22Rv1 (cell line): ENCODE data around the gene FLYWCH1.

Experiments
- H3K27ac ChIP-seq: fragments of 450-650 bp; 2 replicates; pipeline ENCODE4 v1.5.1; 2017
- CTCF ChIP-seq: fragments of 450-650 bp; IDR thresholded peaks from 2 replicates; pipeline ENCODE4 v1.5.1; 2017; ENCODE audit warnings: mild to moderate bottlenecking
- ZFX ChIP-seq: fragments of 450-650 bp; IDR thresholded peaks from 2 replicates; pipeline ENCODE4 v1.6.1; 2017; ENCODE audit warnings: antibody characterized with exemption, borderline replicate concordance

The FLYWCH1 gene

DNA sequence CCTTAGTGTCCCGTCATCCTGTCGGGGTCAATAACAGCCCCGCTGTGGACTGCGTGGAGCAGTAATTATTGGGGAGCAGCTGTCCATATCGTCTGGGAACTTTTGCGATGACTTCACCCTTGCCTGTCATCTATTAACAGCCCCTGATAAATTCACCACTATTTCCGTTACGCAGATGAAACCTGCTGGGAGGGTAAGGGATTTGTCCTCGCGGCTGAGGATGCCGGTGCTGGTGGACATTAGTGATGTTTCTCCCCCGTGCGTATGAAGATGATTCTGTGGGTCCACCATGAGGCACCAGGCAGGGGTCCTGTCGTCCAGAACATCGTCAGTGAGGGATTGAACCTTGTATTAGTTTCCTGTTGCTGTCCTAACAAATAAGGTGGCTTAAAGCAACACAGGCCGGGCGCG is 27.7 kb upstream of the FLYWCH1 start:
- TF ChIP-seq CTCF (no peak), ZFX (no peak)
- H3K27ac ChIP-seq = peak overlapping the region; percentile 87

- H3K27ac ChIP-seq = no peak overlapping the region
- no peak for TF ChIP-seq ZFX
- peak; percentile 23 for TF ChIP-seq CTCF
Observed at GRCh38 chr16:2894231-2894630, 17.5 kb upstream of the FLYWCH1 start.

DNA sequence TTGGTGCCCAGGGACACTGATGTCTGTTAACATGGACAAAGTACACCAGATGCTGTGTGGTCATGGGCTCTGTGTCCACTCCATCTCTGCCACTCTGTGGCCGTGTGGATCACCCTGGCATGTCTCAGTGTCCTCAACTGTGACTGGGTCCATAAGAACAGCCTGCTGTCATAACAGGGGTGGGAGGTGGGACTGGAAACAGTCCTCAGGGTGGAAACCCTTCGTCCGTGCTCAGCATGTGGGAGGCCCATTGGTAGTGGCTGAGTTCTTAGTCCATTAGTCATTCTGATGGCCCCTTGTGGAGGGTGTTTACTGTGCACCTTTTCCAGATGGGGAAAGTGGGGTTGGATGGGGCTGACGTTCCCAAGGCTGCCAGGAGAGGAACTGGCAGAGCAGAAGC is 15.9 kb upstream of the FLYWCH1 start:
- TF ChIP-seq ZFX = no peak
- TF ChIP-seq CTCF = no peak
- H3K27ac ChIP-seq = no peak overlapping the region

DNA sequence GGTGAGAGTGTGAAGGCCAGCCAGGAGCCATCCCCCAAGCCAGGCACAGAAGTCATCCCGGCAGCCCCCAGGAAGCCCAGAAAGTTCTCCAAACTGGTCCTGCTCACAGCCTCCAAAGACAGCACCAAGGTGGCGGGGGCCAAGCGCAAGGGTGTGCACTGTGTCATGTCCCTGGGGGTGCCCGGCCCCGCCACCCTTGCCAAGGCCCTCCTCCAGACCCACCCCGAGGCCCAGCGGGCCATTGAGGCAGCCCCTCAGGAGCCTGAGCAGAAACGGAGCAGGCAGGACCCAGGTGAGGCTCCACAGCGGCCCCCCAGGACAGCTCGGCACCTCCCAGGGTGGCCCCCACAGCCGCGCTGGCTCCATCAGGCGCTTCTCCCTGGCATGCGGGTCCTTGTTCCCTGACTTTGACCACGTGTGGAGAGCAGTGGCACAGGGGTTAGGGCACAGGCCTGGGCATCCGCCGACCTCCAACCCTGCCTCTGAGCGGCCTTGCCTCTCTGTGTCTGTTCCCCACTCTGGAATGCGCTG is 15.2 kb upstream of the FLYWCH1 start:
- no peak overlapping the region for H3K27ac ChIP-seq
- TF ChIP-seq ZFX (no peak), CTCF (no peak)

- TF ChIP-seq ZFX = no peak
- TF ChIP-seq CTCF = no peak
- no peak overlapping the region for H3K27ac ChIP-seq
Observed at GRCh38 chr16:2897110-2897509, 14.6 kb upstream of the FLYWCH1 start.

DNA sequence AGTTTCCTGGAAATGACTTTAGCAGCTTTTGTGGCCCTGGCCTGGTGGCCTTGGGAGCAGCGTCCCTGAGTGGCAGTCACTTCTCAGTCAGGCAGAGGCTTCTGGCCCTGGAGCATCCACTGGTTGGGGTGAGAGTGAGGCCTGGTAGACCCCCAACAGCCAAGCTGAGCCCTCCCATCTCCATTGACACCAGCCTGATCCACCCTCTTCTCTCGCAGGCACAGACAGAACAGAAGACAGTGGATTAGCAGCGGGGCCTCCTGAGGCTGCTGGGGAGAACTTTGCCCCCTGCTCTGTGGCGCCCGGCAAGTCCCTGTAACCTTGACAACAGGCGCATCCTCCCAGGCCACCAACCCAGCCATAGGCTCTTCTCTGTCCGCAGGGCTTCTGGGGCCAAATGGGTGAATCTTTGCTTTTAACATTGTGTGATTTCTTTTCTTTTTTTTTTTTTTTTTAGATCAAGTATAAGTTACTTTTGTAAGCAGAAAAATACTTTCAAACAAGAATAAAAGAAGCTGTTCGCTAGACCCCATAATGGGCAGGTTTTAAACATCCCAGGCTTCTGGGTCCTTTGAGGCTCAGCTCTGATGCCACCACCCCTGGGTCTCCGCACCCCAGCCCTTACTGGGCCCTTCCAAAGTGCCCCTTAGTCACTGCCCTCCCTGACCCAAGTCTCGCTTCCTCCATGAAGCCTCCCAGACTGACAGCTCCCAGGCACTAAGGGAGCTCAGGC is 12.7 kb upstream of the FLYWCH1 start:
- H3K27ac ChIP-seq = no peak overlapping the region
- TF ChIP-seq CTCF (no peak), ZFX (no peak)

DNA sequence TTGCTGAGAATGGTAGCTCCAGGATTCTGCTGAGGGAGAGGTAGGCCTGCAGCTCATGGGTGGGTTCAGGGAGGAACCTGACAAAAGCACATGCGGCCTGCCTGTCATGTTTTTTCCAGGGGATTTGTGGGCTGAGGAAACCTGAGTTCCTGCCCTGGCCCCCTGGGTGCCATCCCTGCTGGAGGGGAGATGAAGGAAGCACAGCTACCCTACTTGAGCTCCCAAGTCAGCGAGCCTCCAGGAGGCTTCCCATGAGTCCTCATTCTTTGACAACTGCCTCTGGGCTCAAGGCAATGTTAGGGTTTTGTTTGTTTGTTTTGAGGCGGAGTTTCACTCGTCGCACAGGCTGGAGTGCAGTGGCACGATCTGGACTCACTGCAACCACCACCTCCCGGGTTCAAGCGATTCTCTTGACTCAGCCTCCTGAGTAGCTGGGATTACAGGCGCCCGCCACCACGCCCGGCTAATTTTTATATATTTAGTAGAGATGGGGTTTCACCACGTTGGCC is 12.1 kb upstream of the FLYWCH1 start:
- no peak overlapping the region for H3K27ac ChIP-seq
- no peak for TF ChIP-seq ZFX
- no peak for TF ChIP-seq CTCF
